PFSK-1 (cell line): ENCODE measurements around the gene FOXG1.

ENCODE experiments used
- FOXP2 ChIP-seq: optimal IDR thresholded peaks from 2 replicates; pipeline ENCODE3; 2011; ENCODE audit warnings: borderline replicate concordance, control low read depth, inconsistent platforms; ENCODE audit not compliant: insufficient read depth; ENCODE audit errors: extremely low read length, extremely low read depth
- POLR2AphosphoS5 ChIP-seq: IDR thresholded peaks from 2 replicates; pipeline ENCODE4 v1.6.1; 2012; ENCODE audit warnings: low read depth, mild to moderate bottlenecking, control low read depth, low read length, moderate library complexity
- REST ChIP-seq, 2 experiments: IDR thresholded peaks; 2 replicates each; pipeline versions ENCODE4 v1.6.1 to v1.8.0; 2011 to 2012; ENCODE audit warnings: low read depth in 2 of 2, low read length in 2 of 2, control low read depth in 1 of 2, inconsistent platforms in 1 of 2, mild to moderate bottlenecking in 1 of 2, moderate library complexity in 1 of 2; ENCODE audit not compliant: insufficient read depth in 1 of 2
- SIN3A ChIP-seq: IDR thresholded peaks from 2 replicates; pipeline ENCODE4 v1.6.1; 2012; ENCODE audit warnings: mild to moderate bottlenecking, low read length, moderate library complexity, borderline replicate concordance; ENCODE audit not compliant: insufficient read depth
- TAF1 ChIP-seq: IDR thresholded peaks from 2 replicates; pipeline ENCODE4 v1.6.1; 2012; ENCODE audit warnings: low read length, control low read depth, borderline replicate concordance; ENCODE audit not compliant: insufficient read depth

The FOXG1 gene

GRCh38 chr14:28778138-28779117 is 11.8 kb downstream of the FOXG1 start:
- TF ChIP-seq REST (IDR thresholded peaks at IDR 0.05; ENCODE audit: insufficient read depth in 1 of 2, low read depth in 2 of 2, low read length in 2 of 2) = no peak
- TF ChIP-seq FOXP2 = no peak
- TF ChIP-seq POLR2AphosphoS5 = no peak
- no peak for TF ChIP-seq SIN3A
- no peak for TF ChIP-seq TAF1

DNA sequence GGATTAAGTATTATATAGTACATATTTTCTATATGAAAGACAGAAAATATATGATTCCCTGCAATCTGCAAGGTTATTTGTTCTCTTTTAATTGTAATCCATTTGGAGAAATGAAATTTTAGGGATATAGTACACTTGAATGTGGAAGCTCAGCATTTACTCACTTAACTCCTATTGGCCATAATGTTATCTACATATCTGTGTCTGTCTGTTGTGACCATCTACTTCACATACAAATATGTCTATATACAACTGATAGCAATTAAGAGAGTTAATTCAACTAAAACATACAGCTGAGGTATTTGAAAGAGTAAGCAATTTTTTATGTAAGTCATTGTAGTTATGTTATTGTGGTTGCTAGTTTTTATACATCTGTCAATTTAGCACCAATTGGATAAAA is 12.9 kb downstream of the FOXG1 start:
- TF ChIP-seq FOXP2 = no peak
- TF ChIP-seq REST (IDR thresholded peaks at IDR 0.05; ENCODE audit: insufficient read depth in 1 of 2, low read depth in 2 of 2, low read length in 2 of 2) = no peak
- no peak for TF ChIP-seq TAF1
- TF ChIP-seq POLR2AphosphoS5 = no peak
- no peak for TF ChIP-seq SIN3A

GRCh38 chr14:28780843-28781820 is 14.5 kb downstream of the FOXG1 start:
- TF ChIP-seq TAF1 = no peak
- TF ChIP-seq SIN3A = no peak
- no peak for TF ChIP-seq REST (IDR thresholded peaks at IDR 0.05; ENCODE audit: insufficient read depth in 1 of 2, low read depth in 2 of 2, low read length in 2 of 2)
- no peak for TF ChIP-seq FOXP2
- no peak for TF ChIP-seq POLR2AphosphoS5

DNA sequence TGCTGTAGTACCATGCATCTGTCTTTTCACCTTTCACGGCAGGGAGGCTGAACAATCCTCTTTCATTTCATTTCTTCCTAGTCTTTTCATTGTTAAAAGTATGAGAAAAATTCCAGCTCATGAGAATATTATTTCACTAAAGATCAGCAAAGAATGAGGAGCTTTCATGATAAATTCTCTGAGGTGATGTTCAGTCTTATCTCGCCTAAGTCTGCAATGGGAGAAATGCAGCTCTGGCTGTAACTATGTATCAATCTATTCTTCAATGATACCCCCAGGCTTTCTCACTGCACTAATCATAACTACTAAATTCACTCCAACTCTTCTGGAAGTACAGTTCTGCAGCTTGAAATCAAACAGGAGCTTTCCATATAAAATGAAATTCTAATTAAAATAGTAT is 15.7 kb downstream of the FOXG1 start:
- TF ChIP-seq TAF1 (no peak), POLR2AphosphoS5 (no peak), SIN3A (no peak), FOXP2 (no peak), REST (IDR thresholded peaks at IDR 0.05; ENCODE audit: insufficient read depth in 1 of 2, low read depth in 2 of 2, low read length in 2 of 2) (no peak)
